Ishikawa (cell line): Measurements from ENCODE around the gene ANAPC16.

Source experiments
- CEBPB ChIP-seq: IDR thresholded peaks from 2 replicates; pipeline ENCODE4 v1.6.1; 2012
- CREB1 ChIP-seq: IDR thresholded peaks from 2 replicates; pipeline ENCODE4 v1.6.1; 2012; ENCODE audit warnings: low read depth
- EGR1 ChIP-seq: IDR thresholded peaks from 2 replicates; pipeline ENCODE4 v1.6.1; 2012
- EP300 ChIP-seq: IDR thresholded peaks from 2 replicates; pipeline ENCODE4 v1.6.1; 2012; ENCODE audit warnings: borderline replicate concordance
- FOXM1 ChIP-seq: IDR thresholded peaks from 2 replicates; pipeline ENCODE4 v1.6.1; 2012; ENCODE audit warnings: low read depth, borderline replicate concordance
- NFIC ChIP-seq: IDR thresholded peaks from 2 replicates; pipeline ENCODE4 v1.6.1; 2012
- RAD21 ChIP-seq: IDR thresholded peaks from 2 replicates; pipeline ENCODE4 v1.6.1; 2012; ENCODE audit warnings: low read depth
- TAF1 ChIP-seq: IDR thresholded peaks from 2 replicates; pipeline ENCODE4 v1.6.1; 2012; ENCODE audit warnings: low read depth, mild to moderate bottlenecking
- TCF12 ChIP-seq: IDR thresholded peaks from 2 replicates; pipeline ENCODE4 v1.6.1; 2012; ENCODE audit warnings: low read depth
- TEAD4 ChIP-seq: IDR thresholded peaks from 2 replicates; pipeline ENCODE4 v1.6.1; 2012
- YY1 ChIP-seq: IDR thresholded peaks from 2 replicates; pipeline ENCODE4 v1.6.1; 2012; ENCODE audit warnings: low read depth
- ZBTB7A ChIP-seq: IDR thresholded peaks from 2 replicates; pipeline ENCODE4 v1.6.1; 2012; ENCODE audit warnings: low read depth
- TF ChIP-seq, protein P1 (sequence below): IDR thresholded peaks from 2 replicates; pipeline ENCODE4 v1.6.1; 2012
- TF ChIP-seq, protein P2 (sequence below): IDR thresholded peaks from 2 replicates; pipeline ENCODE4 v1.6.1; 2012
- TF ChIP-seq, protein P3 (sequence below): IDR thresholded peaks from 2 replicates; pipeline ENCODE4 v1.6.1; 2012; ENCODE audit warnings: low read depth, mild to moderate bottlenecking

Gene ANAPC16

DNA sequence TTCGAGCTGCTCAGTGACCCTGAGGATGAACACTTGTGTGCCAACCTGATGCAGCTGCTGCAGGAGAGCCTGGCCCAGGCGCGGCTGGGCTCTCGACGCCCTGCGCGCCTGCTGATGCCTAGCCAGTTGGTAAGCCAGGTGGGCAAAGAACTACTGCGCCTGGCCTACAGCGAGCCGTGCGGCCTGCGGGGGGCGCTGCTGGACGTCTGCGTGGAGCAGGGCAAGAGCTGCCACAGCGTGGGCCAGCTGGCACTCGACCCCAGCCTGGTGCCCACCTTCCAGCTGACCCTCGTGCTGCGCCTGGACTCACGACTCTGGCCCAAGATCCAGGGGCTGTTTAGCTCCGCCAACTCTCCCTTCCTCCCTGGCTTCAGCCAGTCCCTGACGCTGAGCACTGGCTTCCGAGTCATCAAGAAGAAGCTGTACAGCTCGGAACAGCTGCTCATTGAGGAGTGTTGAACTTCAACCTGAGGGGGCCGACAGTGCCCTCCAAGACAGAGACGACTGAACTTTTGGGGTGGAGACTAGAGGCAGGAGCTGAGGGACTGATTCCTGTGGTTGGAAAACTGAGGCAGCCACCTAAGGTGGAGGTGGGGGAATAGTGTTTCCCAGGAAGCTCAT lies 59.0 kb downstream of the ANAPC16 start:
- TF ChIP-seq FOXM1 (no peak), CEBPB (no peak), NFIC (0 out of 2 replicates have a peak, but pooled peaks have one; percentile 1), RAD21 (peak; percentile 40; the same call in 1 of the 2 replicates), EGR1 (no peak), ZBTB7A (no peak)
- TF ChIP-seq, protein P1, sequence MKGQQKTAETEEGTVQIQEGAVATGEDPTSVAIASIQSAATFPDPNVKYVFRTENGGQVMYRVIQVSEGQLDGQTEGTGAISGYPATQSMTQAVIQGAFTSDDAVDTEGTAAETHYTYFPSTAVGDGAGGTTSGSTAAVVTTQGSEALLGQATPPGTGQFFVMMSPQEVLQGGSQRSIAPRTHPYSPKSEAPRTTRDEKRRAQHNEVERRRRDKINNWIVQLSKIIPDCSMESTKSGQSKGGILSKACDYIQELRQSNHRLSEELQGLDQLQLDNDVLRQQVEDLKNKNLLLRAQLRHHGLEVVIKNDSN = no peak

DNA sequence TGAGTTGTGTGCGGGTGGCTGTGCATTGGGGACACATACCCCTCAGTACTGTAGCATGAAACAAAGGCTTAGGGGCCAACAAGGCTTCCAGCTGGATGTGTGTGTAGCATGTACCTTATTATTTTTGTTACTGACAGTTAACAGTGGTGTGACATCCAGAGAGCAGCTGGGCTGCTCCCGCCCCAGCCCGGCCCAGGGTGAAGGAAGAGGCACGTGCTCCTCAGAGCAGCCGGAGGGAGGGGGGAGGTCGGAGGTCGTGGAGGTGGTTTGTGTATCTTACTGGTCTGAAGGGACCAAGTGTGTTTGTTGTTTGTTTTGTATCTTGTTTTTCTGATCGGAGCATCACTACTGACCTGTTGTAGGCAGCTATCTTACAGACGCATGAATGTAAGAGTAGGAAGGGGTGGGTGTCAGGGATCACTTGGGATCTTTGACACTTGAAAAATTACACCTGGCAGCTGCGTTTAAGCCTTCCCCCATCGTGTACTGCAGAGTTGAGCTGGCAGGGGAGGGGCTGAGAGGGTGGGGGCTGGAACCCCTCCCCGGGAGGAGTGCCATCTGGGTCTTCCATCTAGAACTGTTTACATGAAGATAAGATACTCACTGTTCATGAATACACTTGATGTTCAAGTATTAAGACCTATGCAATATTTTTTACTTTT lies 59.7 kb downstream of the ANAPC16 start:
- TF ChIP-seq, protein P2, sequence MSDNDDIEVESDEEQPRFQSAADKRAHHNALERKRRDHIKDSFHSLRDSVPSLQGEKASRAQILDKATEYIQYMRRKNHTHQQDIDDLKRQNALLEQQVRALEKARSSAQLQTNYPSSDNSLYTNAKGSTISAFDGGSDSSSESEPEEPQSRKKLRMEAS = peak; percentile 49
- no peak for TF ChIP-seq EP300

DNA sequence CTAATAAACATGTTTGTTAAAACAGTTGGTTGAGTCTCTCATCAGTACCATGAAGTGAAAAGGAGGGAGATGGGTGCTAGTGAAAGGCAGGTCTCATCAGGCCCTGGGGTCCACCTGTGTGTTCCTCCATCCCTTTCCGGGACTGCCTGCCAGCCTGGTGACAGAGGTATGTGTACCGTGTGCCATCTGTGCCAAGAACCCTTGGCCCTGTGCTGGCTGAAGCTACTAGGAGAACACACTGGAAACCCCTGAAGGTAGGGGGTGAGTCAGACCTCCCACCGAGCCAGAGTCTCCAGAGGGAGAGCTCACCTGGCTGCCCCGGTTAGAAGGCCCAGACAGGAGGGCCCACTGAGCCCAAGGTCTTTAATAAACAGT lies 60.2 kb downstream of the ANAPC16 start:
- 0 out of 2 replicates have a peak, but pooled peaks have one; percentile 25 for TF ChIP-seq NFIC
- TF ChIP-seq ZBTB7A = peak; percentile 27; the same call in 1 of the 2 replicates
- no peak for TF ChIP-seq TAF1

DNA sequence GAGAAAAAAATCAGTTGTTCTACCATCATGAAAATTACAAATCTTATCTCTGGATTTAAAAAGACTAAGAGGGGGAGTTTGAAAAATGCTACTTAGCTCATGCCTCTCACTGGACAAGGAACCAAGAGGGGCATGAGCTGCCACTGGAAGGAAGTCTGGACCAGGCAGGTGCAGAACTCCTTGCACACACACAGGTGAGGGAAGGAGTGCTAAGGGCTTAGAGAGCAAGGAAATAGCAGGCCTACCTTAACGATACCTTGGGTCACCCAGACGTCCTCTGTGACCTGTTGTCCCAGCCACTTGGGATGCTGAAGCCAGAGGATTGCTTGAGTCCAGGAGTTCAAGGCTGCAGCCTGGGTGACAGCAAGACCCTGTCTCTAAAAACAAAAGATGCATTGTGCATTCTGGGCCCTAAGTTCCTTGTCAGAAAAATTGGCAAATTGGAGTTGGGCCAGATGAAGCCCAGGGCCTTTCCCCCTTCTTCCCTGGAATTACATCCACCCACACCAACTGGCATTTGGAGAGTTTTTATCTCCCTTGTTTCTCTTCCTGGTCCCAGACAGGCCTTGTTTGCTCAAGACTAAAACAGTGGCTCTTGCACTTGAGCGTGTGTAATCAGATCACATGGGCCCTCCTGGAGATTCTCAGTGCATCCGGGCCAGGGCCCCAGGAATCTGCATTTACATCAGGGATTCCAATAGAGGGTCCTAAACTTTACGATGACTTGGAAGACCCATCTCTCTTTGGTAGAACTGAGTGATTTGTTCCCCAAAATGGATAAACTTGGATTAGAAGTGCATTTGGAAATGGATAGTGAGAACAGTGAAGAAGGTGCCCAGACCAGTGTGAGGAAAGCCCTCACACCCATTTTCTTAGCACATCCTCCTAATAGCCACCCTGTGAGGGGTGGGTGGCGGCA lies 60.9 kb downstream of the ANAPC16 start:
- TF ChIP-seq CREB1 = no peak
- peak; percentile 48; the same call in 1 of the 2 replicates for TF ChIP-seq TCF12
- TF ChIP-seq YY1 = no peak
- no peak for TF ChIP-seq ZBTB7A
- TF ChIP-seq RAD21 = 0 out of 2 replicates have a peak, but pooled peaks have one; percentile 3
- TF ChIP-seq, protein P1 = peak; percentile 72
- TF ChIP-seq TAF1 = no peak
- peak; percentile 51 for TF ChIP-seq NFIC
- TF ChIP-seq, protein P2 = 0 out of 2 replicates have a peak, but pooled peaks have one; percentile 17
- TF ChIP-seq, protein P3, sequence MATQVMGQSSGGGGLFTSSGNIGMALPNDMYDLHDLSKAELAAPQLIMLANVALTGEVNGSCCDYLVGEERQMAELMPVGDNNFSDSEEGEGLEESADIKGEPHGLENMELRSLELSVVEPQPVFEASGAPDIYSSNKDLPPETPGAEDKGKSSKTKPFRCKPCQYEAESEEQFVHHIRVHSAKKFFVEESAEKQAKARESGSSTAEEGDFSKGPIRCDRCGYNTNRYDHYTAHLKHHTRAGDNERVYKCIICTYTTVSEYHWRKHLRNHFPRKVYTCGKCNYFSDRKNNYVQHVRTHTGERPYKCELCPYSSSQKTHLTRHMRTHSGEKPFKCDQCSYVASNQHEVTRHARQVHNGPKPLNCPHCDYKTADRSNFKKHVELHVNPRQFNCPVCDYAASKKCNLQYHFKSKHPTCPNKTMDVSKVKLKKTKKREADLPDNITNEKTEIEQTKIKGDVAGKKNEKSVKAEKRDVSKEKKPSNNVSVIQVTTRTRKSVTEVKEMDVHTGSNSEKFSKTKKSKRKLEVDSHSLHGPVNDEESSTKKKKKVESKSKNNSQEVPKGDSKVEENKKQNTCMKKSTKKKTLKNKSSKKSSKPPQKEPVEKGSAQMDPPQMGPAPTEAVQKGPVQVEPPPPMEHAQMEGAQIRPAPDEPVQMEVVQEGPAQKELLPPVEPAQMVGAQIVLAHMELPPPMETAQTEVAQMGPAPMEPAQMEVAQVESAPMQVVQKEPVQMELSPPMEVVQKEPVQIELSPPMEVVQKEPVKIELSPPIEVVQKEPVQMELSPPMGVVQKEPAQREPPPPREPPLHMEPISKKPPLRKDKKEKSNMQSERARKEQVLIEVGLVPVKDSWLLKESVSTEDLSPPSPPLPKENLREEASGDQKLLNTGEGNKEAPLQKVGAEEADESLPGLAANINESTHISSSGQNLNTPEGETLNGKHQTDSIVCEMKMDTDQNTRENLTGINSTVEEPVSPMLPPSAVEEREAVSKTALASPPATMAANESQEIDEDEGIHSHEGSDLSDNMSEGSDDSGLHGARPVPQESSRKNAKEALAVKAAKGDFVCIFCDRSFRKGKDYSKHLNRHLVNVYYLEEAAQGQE = no peak
- no peak for TF ChIP-seq CEBPB
- TF ChIP-seq EP300 = no peak; the same call in 1 of the 2 replicates
- TF ChIP-seq TEAD4 = no peak
- TF ChIP-seq EGR1 = no peak
- TF ChIP-seq FOXM1 = 0 out of 2 replicates have a peak, but pooled peaks have one; percentile 13

DNA sequence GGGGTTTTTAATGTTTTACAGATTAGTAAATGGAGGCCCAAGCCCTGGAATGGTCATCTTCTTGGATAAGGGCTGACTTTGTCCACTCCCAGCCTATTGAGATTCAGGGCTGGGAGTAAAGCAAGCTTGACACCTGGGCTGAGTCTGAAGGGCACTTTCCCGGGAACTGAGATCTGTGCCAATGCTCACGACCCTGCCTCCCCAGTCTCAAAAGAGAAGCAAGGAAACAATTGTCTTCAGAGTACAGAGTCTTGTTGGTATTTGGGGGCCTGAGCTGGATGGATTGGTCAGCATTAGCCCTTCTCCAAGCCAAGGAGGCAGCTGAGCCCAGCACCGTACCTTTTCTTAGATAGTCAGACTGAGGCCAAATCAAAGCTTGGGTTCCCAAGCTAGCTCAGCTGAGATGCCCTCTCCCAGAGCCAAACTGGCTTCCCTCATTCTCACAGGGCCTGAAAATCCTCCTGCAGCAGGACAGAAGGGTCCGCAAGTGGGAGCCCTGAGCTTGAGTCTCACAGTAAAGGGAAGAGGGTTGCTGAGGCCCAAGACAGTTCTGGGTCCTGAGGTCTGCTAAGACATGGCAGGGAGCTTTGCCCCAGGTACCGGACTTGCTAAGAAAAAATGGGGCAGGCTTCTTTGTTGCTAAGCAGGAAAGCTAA lies 61.7 kb downstream of the ANAPC16 start:
- TF ChIP-seq CREB1 = no peak

DNA sequence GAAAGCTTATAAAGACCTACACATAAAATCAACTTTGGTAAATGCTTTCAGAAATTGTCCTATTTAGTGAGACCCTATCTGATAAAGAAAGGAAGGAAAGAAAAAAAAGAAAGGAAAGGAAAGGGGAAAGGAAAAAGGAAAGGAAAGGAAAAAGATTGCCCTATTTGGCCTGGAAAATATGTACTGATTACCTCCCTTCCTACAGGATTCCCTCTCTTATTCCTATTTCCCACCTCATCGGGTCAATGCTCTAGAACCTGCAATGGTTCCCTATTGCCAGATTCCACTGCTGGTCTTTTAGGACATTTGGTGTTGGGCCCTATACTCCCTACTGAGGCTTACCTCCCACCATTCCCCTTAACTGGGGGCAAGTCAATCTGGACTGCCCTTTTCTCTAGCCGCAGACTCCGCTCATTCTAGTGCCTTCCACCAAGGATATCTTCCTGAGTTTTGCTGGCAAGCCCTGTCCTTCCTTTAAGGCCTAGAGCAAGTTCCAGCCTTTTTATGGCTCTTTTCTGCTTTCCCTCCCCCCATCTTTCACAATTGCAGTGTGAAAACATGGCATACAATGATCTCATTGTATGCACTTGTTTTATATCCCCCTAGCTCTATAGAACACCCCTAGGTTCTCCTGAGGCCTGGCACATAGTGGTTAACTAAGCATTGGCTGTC lies 62.3 kb downstream of the ANAPC16 start:
- TF ChIP-seq CEBPB (no peak), TCF12 (no peak), TAF1 (no peak), TEAD4 (no peak), EGR1 (no peak), FOXM1 (no peak), NFIC (no peak), ZBTB7A (no peak), YY1 (no peak), EP300 (no peak), RAD21 (no peak), CREB1 (no peak)
- TF ChIP-seq, protein P1 = no peak
- TF ChIP-seq, protein P2 = no peak
- TF ChIP-seq, protein P3 = no peak
